HEK293 (cell line): ENCODE measurements around the gene KHDRBS2.

ENCODE experiments used
- CTCF ChIA-PET: fragments of 350-600 bp; formaldehyde crosslinking; extraction: SDS; loops from one replicate; lab custom pipeline; 2021; ENCODE audit warnings: antibody characterized with exemption; lab: Yijun Ruan, JAX
- POLR2A ChIA-PET: fragments of 300-600 bp; formaldehyde crosslinking; extraction: SDS; loops from one replicate; lab custom pipeline; 2020; ENCODE audit warnings: antibody characterized with exemption, inconsistent platforms; lab: Yijun Ruan, JAX
- H3K27ac ChIP-seq: fragments of 200-500 bp; sonication (Bioruptor generic); 2 replicates; pipeline ENCODE4 v1.5.1; 2014; ENCODE audit warnings: low read depth, low read length, control low read depth, inconsistent platforms; ENCODE audit errors: extremely low read depth
- H3K36me3 ChIP-seq, 2 experiments: fragments of 200-500 bp in 1 of 2; sonication (Bioruptor generic) in 1 of 2; 1 replicate in 1 of 2; 2 replicates in 1 of 2; pipeline ENCODE4 v1.5.1; 2014 to 2017; ENCODE audit warnings: inconsistent platforms in 2 of 2, low read length in 2 of 2; ENCODE audit not compliant: control insufficient read depth in 2 of 2, insufficient read depth in 1 of 2
- H3K4me1 ChIP-seq: fragments of 200-500 bp; sonication (Bioruptor generic); 2 replicates; pipeline ENCODE4 v1.5.1; 2014; ENCODE audit warnings: mild to moderate bottlenecking, low read length, inconsistent platforms; ENCODE audit not compliant: control insufficient read depth, insufficient read depth
- H3K4me3 ChIP-seq: 2 replicates; pipeline ENCODE4 v1.5.1; 2011; ENCODE audit warnings: low read depth, mild to moderate bottlenecking, control low read depth, low read length, moderate library complexity
- H3K9me3 ChIP-seq: fragments of 200-500 bp; sonication (Bioruptor generic); 2 replicates; pipeline ENCODE4 v1.5.1; 2014; ENCODE audit warnings: low read depth, low read length, inconsistent platforms; ENCODE audit not compliant: control insufficient read depth, insufficient read depth
- ATF2 ChIP-seq: fragments of 450-650 bp; formaldehyde crosslinking; IDR thresholded peaks from 2 replicates; pipeline ENCODE4 v1.5.1; 2016; ENCODE audit warnings: missing biosample characterization, missing genetic modification characterization, low read depth
- GFI1B ChIP-seq: fragments of 450-650 bp; formaldehyde crosslinking; IDR thresholded peaks from 2 replicates; pipeline ENCODE4 v1.5.1; 2016; ENCODE audit warnings: missing biosample characterization, missing genetic modification characterization
- KLF10 ChIP-seq: fragments of 450-650 bp; IDR thresholded peaks from 2 replicates; pipeline ENCODE4 v1.5.1; 2018; ENCODE audit warnings: missing biosample characterization, mild to moderate bottlenecking, missing genetic modification characterization
- OVOL3 ChIP-seq: fragments of 450-650 bp; formaldehyde crosslinking; IDR thresholded peaks from 2 replicates; pipeline ENCODE4 v1.5.1; 2016; ENCODE audit warnings: missing biosample characterization, missing genetic modification characterization
- SCRT1 ChIP-seq: fragments of 450-650 bp; formaldehyde crosslinking; IDR thresholded peaks from 2 replicates; pipeline ENCODE4 v1.5.1; 2016; ENCODE audit warnings: missing biosample characterization, missing genetic modification characterization, borderline replicate concordance
- SCRT2 ChIP-seq: fragments of 450-650 bp; formaldehyde crosslinking; IDR thresholded peaks from 2 replicates; pipeline ENCODE4 v1.5.1; 2016; ENCODE audit warnings: missing biosample characterization, missing genetic modification characterization
- SP7 ChIP-seq: fragments of 450-650 bp; formaldehyde crosslinking; IDR thresholded peaks from 2 replicates; pipeline ENCODE4 v1.5.1; 2016; ENCODE audit warnings: missing biosample characterization, missing genetic modification characterization
- ZBTB21 ChIP-seq: fragments of 450-650 bp; formaldehyde crosslinking; IDR thresholded peaks from 2 replicates; pipeline ENCODE4 v1.5.1; 2017; ENCODE audit warnings: missing biosample characterization, missing genetic modification characterization
- ZBTB44 ChIP-seq: fragments of 450-650 bp; IDR thresholded peaks from 2 replicates; pipeline ENCODE4 v1.5.1; 2018; ENCODE audit warnings: missing biosample characterization, mild to moderate bottlenecking, missing genetic modification characterization
- ZEB2 ChIP-seq: fragments of 450-650 bp; formaldehyde crosslinking; IDR thresholded peaks from 2 replicates; pipeline ENCODE4 v1.5.1; 2016; ENCODE audit warnings: missing biosample characterization, missing genetic modification characterization
- ZNF112 ChIP-seq: fragments of 450-650 bp; formaldehyde crosslinking; IDR thresholded peaks from 2 replicates; pipeline ENCODE4 v1.5.0; 2017; ENCODE audit warnings: missing biosample characterization, missing genetic modification characterization
- ZNF140 ChIP-seq: fragments of 450-650 bp; formaldehyde crosslinking; IDR thresholded peaks from 2 replicates; pipeline ENCODE4 v1.5.1; 2016; ENCODE audit warnings: missing biosample characterization, missing genetic modification characterization
- ZNF19 ChIP-seq: fragments of 450-650 bp; formaldehyde crosslinking; IDR thresholded peaks from 2 replicates; pipeline ENCODE4; 2016; ENCODE audit warnings: missing biosample characterization, missing genetic modification characterization, low read depth
- ZNF24 ChIP-seq: fragments of 450-650 bp; formaldehyde crosslinking; IDR thresholded peaks from 2 replicates; pipeline ENCODE4 v1.5.1; 2016; ENCODE audit warnings: missing biosample characterization, missing genetic modification characterization
- ZNF292 ChIP-seq: fragments of 450-650 bp; formaldehyde crosslinking; IDR thresholded peaks from 2 replicates; pipeline ENCODE4 v1.5.1; 2016; ENCODE audit warnings: low read depth, missing biosample characterization, missing genetic modification characterization, borderline replicate concordance
- ZNF311 ChIP-seq: fragments of 450-650 bp; formaldehyde crosslinking; IDR thresholded peaks from 2 replicates; pipeline ENCODE4 v1.5.1; 2017; ENCODE audit warnings: missing biosample characterization, missing genetic modification characterization, borderline replicate concordance
- ZNF324 ChIP-seq: fragments of 450-650 bp; formaldehyde crosslinking; IDR thresholded peaks from 2 replicates; pipeline ENCODE4 v1.5.1; 2016; ENCODE audit warnings: missing biosample characterization, missing genetic modification characterization
- ZNF354C ChIP-seq: fragments of 450-650 bp; formaldehyde crosslinking; IDR thresholded peaks from 2 replicates; pipeline ENCODE4 v1.5.1; 2016; ENCODE audit warnings: missing biosample characterization, missing genetic modification characterization, low read depth, borderline replicate concordance
- ZNF416 ChIP-seq: fragments of 450-650 bp; formaldehyde crosslinking; IDR thresholded peaks from 2 replicates; pipeline ENCODE4 v1.5.1; 2016; ENCODE audit warnings: missing biosample characterization, missing genetic modification characterization
- ZNF423 ChIP-seq: fragments of 450-650 bp; formaldehyde crosslinking; IDR thresholded peaks from 2 replicates; pipeline ENCODE4 v1.5.1; 2016; ENCODE audit warnings: missing biosample characterization, missing genetic modification characterization
- ZNF510 ChIP-seq: fragments of 450-650 bp; formaldehyde crosslinking; IDR thresholded peaks from 2 replicates; pipeline ENCODE4 v1.5.1; 2018; ENCODE audit warnings: mild to moderate bottlenecking, missing genetic modification characterization, missing biosample characterization; ENCODE audit not compliant: insufficient replicate concordance
- ZNF548 ChIP-seq: fragments of 450-650 bp; formaldehyde crosslinking; IDR thresholded peaks from 2 replicates; pipeline ENCODE4 v1.5.1; 2016; ENCODE audit warnings: missing biosample characterization, missing genetic modification characterization
- ZNF549 ChIP-seq: fragments of 450-650 bp; IDR thresholded peaks from 2 replicates; pipeline ENCODE4 v1.5.1; 2018; ENCODE audit warnings: missing biosample characterization, missing genetic modification characterization, mild to moderate bottlenecking, inconsistent platforms, moderate library complexity
- ZNF555 ChIP-seq: fragments of 450-650 bp; formaldehyde crosslinking; conservative IDR thresholded peaks from 2 replicates; pipeline ENCODE4 v1.5.1; 2017; ENCODE audit warnings: missing biosample characterization, mild to moderate bottlenecking, missing genetic modification characterization, inconsistent platforms
- ZNF585B ChIP-seq: fragments of 450-650 bp; formaldehyde crosslinking; IDR thresholded peaks from 2 replicates; pipeline ENCODE4 v1.5.1; 2016; ENCODE audit warnings: missing biosample characterization, missing genetic modification characterization
- ZNF639 ChIP-seq: fragments of 450-650 bp; formaldehyde crosslinking; IDR thresholded peaks from 2 replicates; pipeline ENCODE4 v1.5.1; 2016; ENCODE audit warnings: missing biosample characterization, missing genetic modification characterization
- ZNF658 ChIP-seq: fragments of 450-650 bp; formaldehyde crosslinking; IDR thresholded peaks from 2 replicates; pipeline ENCODE4; 2016; ENCODE audit warnings: missing biosample characterization, missing genetic modification characterization
- ZNF677 ChIP-seq: fragments of 450-650 bp; IDR thresholded peaks from 2 replicates; pipeline ENCODE4 v1.5.0; 2018; ENCODE audit warnings: missing biosample characterization, mild to moderate bottlenecking, missing genetic modification characterization, moderate library complexity
- ZNF747 ChIP-seq: fragments of 450-650 bp; formaldehyde crosslinking; IDR thresholded peaks from 2 replicates; pipeline ENCODE4 v1.5.1; 2016; ENCODE audit warnings: missing biosample characterization, missing genetic modification characterization
- ZSCAN16 ChIP-seq: fragments of 450-650 bp; formaldehyde crosslinking; IDR thresholded peaks from 2 replicates; pipeline ENCODE4 v1.5.1; 2016; ENCODE audit warnings: missing biosample characterization, missing genetic modification characterization

Gene KHDRBS2

GRCh38 chr6:61755739-61756138 lies 530.3 kb downstream of the KHDRBS2 start:
- Histone ChIP-seq H3K4me1 (no peaks in the 10 kb centered on the region), H3K36me3 (no peaks in the 10 kb centered on the region), H3K27ac (no peak overlapping the region), H3K9me3 (no peaks in the 10 kb centered on the region), H3K4me3 (no peak overlapping the region)
- TF ChIP-seq ZNF677 (tag by site-specific recombination) (no peak), ZNF510 (tag by site-specific recombination) (no peak), ZNF423 (tag by site-specific recombination) (no peak), ZNF747 (no peak), ATF2 (tag by site-specific recombination) (no peak), ZNF639 (tag by site-specific recombination) (no peak), ZNF324 (tag by site-specific recombination) (no peak), ZBTB44 (tag by site-specific recombination) (no peak), ZNF140 (no peak), ZNF24 (tag by site-specific recombination) (no peak), SCRT1 (tag by site-specific recombination) (no peak), ZNF19 (tag by site-specific recombination) (no peak), ZNF548 (no peak), ZNF555 (tag by site-specific recombination) (no peak), KLF10 (tag by site-specific recombination) (no peak), OVOL3 (no peak), ZNF585B (no peak), GFI1B (no peak), ZEB2 (tag by site-specific recombination) (no peak)
- ChIA-PET CTCF (no interaction called here), POLR2A (no interaction called here)

DNA sequence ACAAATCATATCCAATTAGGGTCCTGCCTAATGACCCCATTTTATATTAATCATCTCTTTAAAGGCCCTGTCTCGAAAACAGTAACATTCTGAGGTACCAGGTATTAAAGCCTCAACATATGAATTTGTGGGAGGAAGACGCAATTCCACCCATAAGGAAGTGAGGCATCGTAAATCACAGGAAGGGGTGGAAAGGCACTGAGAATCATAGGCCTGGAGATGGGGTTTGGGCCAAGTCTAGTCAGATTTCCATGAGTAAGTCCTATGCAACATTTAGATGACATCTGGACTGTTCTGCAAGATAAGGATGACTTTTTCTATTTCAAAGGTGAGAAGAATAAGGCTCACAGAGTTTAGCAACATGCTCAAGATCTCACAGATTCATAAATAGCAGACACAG lies 534.0 kb downstream of the KHDRBS2 start:
- H3K4me1 ChIP-seq, result no peaks in the 10 kb centered on the region
- H3K9me3 ChIP-seq, result no peaks in the 10 kb centered on the region
- H3K36me3 ChIP-seq, result no peaks in the 10 kb centered on the region
- TF ChIP-seq ZNF311 (tag by site-specific recombination) (no peak), ZSCAN16 (tag by site-specific recombination) (no peak), ZNF354C (tag by site-specific recombination) (no peak), ZNF416 (no peak), ZNF112 (tag by site-specific recombination) (no peak), ZNF549 (no peak), ZBTB21 (no peak), ZNF292 (tag by site-specific recombination) (no peak), SP7 (tag by site-specific recombination) (no peak), SCRT2 (no peak), ZNF658 (tag by site-specific recombination) (no peak), OVOL3 (no peak)
- no peak overlapping the region for H3K27ac ChIP-seq
- H3K4me3 ChIP-seq, result no peak overlapping the region
- CTCF ChIA-PET, result no interaction called here
- POLR2A ChIA-PET, result no interaction called here
